Activated CD4-positive, alpha-beta T cell treated with anti-CD3 and anti-CD28 coated beads, Interleukin-2, amount 50 U/mL, for 24 hours (primary cell): ENCODE measurements around the gene CNN1.
A peak's percentile ranks its signal among the peaks of the same experiment; 100 is the strongest.

Source experiments
- DNase-seq, 2 donors: peaks; one replicate each; pipeline ENCODE4 v3.0.0-alpha.2; 2020; ENCODE audit warnings: low read depth in 1 of 2, low spot score in 1 of 2

Gene CNN1

DNA sequence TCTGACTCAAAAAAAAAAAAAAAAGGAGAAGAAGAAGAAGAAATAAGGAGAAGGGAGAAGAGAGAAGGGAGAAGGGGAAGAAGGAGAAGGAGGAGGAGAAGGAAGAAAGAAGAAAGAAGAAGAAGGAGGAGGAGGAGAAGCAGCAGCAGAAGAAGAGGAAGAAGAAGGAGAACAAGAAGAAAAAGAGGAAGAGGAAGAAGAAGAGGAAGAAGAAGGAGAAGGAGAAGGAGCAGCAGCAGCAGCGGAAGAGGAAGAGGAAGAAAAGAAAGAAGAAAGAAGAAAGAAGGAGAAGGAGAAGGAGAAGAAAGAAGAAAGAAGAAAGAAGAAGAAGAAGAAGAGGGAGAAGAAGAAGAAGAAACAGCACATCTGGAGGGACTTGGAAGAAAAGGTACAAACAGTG is 4.1 kb upstream of the CNN1 start:
- no peak for DNase-seq

- DNase-seq = no peak
Observed at GRCh38 chr19:11534948-11535347, 3.7 kb upstream of the CNN1 start.

- DNase-seq = peak; percentile 77 to 83
Observed at GRCh38 chr19:11535792-11536595, 2.7 kb upstream of the CNN1 start.

DNA sequence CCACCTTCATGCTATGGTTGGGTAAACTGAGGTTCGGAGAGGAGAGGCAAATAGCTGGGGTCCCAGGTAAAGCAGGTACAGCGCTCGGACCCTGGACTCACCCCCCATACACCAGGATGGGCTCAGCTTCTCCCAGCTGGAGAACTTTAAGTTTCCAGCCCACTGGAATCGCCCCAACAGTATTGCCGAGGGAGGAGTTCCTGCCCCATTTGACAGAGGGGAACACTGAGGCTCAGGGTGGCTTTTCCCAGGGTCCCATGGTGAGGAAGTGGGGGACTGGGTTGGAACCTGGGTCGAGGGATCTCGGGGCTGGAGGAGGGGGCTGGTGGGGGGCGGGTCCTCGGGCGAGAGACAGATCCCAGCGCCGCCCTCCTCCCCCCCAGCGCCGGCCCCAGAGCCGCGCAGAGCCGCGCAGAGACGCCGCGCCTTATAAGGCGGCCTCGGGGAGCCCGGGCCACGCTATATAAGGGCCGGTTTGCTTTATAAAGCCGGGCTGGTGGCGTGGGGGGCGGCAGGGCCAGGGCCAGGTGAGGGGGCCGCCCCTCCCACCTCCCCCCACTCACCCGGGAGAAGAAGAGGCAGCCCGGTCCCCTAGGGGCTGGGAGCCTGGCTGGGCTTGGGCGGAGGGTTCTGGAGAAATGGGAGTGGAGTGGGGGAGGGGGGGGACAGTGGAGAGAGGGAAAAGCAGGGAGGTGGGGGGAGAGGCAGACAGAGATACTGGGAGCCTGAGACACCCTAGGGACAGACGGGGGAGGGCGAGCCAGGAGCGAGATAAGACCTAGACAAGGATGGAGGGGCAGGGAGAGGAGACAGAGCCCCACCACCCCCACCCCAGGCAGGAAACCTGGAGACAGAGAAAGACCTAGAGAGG is 1.1 kb downstream of the CNN1 start:
- DNase-seq = no peak

- no peak for DNase-seq
Observed at GRCh38 chr19:11540645-11541044, 2.0 kb downstream of the CNN1 start.

DNA sequence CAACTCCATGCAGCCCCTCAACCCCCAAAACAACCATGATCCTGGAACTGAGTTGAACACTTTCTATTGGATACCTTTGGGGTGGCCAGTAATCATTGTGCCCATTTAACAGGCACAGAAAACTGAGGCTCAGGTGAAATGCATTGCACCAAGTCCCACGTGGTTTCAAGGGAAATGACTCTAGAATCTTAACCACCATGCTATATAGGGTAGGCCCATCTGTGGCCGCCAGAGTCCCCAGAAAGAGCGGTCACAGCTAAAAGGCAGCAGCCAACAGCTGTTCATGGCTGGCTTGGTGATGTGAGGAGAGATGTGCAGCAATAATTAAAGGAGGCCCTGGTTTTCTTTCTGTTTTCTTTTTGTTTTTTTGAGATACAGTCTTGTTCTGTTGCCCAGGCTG is 2.6 kb downstream of the CNN1 start:
- no peak for DNase-seq

DNA sequence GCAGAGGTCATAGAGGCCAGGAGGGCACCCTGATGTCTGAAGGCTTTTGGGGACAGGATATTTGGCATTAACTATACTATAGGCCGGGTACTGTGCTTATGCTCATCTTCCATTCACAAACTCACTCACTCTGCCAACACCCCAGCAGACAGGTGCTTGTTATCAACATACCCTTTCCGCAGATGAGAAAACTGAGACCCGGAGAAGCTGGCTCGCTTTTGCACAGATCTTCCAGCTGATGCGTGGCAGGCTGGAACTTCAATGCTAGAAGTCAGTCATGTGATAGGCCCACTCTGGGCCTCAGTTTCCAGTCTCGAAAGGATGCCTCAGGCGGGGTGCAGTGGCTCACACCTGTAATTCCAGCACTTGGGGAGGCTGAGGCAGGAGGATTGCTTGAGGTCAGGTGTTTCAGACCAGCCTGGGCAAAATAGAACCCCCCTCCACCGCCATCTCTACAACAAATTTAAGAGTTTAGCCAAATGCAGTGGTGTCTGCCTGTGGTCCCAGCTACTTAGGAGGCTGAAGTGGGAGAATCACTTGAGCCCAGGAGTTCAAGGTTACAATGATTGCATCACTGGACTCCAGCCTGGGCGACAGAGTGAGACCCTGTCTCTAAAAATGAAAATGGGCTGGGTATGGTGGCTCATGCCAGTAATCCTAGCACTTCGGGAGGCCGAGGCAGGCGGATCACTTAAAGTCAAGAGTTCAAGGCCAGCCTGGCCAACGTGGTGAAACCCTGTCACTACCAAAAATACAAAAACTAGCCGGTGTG is 9.5 kb downstream of the CNN1 start:
- no peak for DNase-seq

- no peak for DNase-seq
Observed at GRCh38 chr19:11549386-11549953, 10.8 kb downstream of the CNN1 start.

DNA sequence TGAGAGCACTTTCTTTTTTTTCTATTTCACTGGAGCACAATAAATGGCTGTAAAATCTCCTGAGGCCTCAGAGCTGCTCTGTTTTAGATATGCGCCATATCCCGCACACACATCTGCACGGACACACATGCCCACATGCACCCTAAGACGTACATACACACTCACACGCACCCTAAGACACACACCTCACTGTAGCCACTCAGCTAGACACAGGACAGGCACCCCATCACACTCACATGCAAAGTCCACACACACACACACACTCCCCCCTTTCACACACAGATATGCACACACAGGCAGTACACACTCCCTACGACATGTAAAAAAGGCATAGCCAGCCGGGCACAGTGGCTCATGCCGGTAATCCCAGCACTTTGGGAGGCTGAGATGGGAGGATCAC is 11.6 kb downstream of the CNN1 start:
- DNase-seq = no peak

- DNase-seq = no peak
Observed at GRCh38 chr19:11551603-11552235, 13.1 kb downstream of the CNN1 start.

GRCh38 chr19:11552666-11553372 is 14.2 kb downstream of the CNN1 start:
- no peak for DNase-seq

GRCh38 chr19:11554160-11554559 is 15.5 kb downstream of the CNN1 start:
- DNase-seq = no peak

DNA sequence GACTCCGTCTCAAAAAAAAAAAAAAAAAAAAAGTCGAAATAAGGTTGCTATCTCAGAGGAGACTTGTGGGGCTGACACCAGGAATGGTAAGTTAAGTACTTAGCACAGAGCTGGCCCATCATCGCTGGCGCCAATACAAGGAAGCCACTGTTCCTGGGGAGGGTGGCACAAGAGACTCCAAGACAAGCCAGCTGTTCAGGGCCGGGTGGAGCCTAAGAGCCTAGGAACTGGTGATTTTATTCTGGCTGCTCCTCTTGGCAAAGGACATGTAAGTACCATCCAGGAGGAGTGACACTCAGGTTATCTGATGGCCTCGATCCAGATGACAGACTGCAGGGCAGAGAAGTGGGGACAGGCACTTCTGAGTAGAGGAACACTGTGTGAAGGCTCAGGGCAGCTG is 16.6 kb downstream of the CNN1 start:
- no peak for DNase-seq

DNA sequence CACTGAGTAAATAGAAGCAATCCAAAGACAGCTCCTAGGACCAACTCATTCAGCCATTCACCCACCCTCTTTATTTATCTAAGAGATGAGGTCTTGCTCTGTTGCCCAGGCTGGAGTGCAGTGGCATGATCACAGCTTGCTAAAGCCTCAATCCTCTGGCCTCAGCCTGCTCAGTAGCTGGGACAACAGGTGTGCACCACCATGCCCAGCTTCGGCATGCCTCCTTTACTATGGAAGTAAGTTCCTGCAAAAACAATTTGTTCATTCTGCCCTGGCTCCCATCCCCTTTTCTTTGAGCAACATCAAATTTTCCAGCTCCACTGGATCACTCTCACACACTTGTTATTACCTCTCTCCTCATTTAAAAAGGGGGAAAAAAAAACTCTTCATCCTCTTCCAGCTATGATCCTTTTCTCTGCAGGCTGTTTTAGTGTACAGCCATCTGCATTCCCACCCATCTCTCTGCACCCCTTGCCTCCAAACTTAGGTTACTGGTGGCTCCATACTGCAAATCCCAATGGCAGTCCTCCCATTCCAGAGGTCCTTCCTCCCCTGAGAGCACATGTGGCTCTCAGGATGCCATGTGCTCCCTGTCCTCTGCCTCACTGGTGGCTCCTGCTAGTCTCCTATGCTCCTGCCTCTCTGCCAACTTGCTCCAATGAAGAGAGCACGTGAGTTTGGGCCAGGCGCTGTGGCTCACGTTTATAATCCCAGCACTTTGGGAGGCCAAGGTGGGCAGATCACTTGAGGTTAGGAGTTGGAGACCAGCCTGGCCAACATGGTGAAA is 18.2 kb downstream of the CNN1 start:
- no peak for DNase-seq

GRCh38 chr19:11558881-11559828 is 20.5 kb downstream of the CNN1 start, which contains the start of gene ELOF1:
ELOF1 (minus strand) TSS chr19:11559230; CDS start chr19:11554347, 4,883 bp downstream.
- peak; percentile 89 to 97 for DNase-seq

GRCh38 chr19:11560404-11561051 is 21.9 kb downstream of the CNN1 start:
- DNase-seq = peak in 1 of 2 donors; percentile 68

- no peak for DNase-seq
Observed at GRCh38 chr19:11563532-11563931, 24.9 kb downstream of the CNN1 start.
